Glomerular visceral epithelial cell (primary cell): ENCODE data around the gene MOXD1.
A peak's percentile ranks its signal among the peaks of the same experiment; 100 is the strongest.
"Not testable (repeated sequence)": the region's sequence is repeated elsewhere in the genome, so short reads cannot be mapped to it uniquely, and the experiment has no call there.

Experiments
- DNase-seq: peaks from one replicate; pipeline ENCODE4 v3.0.0-alpha.2; 2016; ENCODE audit errors: extremely low spot score

MOXD1 gene

DNA sequence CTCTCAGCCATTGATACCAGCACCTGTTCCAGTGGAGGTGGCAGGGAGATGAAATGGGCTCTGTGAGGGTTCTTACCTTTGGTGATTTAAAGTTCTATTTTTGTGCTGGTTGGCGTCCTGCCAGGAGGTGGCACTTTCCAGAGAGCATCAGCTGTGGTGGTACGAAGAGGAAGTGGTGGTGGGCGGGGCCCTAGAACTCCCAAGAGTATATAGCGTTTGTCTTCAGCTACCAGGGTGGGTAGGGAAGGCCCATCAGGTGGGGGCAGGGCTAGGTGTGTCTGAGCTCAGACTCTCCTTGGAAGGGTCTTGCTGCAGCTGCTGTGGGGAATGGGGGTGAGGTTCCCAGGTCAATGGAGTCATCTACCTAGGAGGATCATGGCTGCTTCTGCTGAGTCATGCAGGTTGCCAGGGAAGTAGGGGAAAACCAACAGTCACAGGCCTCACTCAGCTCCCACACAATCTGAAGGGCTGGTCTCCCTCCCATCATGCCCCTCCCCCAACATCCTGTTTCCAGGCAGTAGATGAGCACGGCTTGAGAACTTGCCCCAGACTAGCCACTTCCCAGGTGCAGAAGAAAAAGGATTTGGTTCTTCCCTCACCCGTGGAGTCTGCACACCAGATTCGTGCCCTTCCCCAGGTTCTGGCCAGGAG is 46.6 kb downstream of the MOXD1 start:
- peak; percentile 43 for DNase-seq

DNA sequence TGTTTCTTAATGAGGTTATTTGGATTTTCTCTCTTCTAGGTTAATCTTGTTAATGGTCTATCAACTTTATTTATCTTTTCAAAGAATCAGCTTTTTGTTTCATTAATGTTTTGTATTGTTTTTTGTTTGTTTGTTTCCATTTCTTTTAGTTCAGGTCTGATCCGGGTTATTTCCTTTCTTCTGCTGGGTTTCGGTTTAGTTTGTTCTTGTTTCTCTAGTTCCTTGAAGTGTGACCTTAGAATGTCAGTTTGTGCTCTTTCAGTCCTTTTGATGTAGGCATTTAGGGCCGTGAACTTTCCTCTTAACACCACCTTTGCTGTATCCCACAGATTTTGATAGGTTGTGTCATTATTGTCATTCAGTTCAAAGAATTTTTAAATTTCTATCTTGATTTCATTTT is 49.3 kb downstream of the MOXD1 start:
- DNase-seq = not testable (repeated sequence)

DNA sequence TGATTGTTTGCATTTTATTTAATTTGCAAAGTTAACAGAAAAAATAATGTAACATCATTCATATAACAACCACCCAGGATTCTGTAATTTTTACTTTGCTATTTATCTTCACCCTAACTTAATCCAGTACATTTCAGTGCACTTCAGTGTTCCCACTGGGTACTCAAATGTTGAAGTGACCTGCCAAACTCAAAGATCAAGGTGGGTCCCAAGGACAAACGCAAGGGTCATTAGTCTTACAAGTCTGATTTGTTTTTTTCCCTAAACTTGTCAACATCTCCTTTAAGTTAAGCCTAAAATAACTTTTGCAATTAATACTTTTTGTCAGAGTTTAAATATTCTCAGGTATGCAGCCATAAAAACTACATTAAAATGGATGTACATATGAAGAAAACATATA is 53.0 kb downstream of the MOXD1 start:
- DNase-seq = no peak

DNA sequence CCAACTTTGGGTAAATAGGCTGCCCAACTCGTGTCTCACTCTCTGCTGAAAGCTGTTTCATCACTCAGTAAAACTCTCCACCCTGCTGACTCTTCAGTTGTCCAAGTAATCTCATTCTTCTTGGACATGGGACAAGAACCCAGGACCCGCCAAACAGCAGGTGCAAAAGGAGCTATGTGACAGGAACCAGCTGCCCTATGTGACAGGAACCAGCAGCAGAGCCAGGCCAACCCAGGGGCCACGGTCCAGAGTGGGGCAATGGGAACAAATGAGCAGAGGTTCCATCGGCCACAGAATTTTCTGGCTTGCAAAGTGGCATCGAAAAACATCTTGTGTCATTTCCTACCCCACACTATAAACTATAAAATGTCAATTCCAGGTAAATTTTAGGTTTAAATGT is 56.5 kb downstream of the MOXD1 start:
- DNase-seq = no peak

DNA sequence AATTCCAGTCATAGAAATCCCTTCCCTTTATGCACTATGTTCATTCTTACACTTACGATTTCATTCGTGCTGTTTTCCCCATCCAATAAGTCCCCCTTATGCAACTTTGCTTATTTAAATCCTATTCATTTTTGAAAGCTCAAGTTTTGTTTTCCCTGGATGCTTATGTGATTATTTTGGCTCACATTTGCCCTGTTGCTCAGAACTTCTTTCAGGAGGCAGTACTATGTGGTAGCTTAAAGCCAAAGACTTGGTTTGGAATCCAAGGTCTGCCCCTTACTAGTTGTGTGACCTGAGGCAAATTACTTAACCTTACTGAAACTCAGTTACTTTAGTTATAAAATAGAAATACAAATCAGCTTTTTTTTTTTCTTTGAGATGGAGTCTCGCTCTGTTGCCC is 59.6 kb downstream of the MOXD1 start:
- DNase-seq = no peak

DNA sequence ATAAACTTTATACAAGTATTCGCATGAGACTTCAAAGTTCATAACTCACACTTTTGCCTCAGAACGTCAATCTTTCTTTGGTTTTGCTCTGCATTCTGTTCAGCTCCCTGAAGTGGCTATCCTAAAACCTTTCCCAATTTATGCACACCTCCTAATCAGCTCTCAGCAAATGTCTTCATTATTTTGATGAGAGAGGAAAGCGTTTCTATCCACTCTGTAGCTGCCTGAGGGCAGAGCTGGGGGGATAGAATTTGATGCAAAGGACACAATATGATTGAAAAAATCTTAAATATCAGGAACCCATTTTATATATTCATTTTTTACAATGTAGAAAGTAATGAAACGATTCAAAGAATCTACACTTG is 66.8 kb downstream of the MOXD1 start:
- DNase-seq = no peak

DNA sequence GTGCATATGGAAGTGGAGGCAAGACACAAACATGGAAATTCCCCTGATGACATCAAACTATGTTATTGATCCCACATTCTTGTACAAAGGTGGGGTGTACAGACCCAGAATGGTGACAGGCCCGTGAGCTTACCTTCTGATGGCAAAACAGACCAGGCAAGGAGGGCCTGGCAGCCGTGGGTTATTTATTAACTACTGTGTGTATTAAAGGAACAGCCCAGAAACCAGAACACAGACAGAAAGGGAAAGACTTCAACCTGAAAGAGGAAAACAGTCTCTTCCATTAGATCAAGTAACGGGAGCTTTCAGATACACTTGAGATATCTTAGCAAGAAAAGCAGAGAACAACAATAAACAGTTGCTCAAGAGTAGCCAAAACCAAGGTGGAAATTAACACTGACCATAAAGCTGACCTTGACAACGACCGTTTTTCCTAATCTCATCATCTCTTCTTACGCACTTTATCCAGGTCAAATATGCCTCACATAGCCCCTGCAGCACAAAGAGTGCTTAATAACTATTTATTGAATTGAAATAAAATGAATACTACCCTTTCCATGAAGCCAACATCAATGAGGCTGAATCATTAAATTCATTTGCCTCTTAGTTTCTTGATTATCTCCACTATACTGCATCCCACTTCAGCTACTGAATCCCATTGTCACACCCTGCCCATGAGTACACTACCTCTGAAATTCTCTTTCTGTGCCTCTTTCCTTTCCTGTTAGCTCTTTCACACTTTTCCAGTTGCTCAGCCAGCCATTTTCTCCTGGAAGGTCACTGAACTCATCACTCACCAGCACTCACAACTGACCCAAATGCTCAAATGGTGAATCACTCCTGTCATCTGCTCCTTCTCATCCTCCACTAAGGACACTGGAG is 67.4 kb downstream of the MOXD1 start:
- DNase-seq = peak; percentile 90

DNA sequence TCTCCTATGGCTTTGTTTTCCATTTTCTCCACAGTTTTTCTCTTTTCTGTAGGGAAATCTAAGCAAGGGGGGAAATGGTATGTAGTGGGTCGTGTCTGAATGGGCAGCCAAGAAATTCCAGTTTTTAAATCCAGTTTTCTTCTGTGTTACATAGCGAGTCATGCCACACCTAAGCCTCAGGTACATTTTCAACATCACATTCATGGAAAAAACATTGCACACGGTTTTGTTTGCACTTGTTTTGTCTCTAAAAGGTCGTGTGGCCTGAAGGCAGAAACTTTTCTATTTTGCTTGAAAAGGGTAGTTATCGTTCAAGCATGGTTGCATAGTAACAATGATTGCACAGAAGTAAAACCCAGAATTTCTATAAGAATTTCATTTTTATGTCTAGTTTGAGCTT is 70.5 kb downstream of the MOXD1 start:
- DNase-seq = no peak

DNA sequence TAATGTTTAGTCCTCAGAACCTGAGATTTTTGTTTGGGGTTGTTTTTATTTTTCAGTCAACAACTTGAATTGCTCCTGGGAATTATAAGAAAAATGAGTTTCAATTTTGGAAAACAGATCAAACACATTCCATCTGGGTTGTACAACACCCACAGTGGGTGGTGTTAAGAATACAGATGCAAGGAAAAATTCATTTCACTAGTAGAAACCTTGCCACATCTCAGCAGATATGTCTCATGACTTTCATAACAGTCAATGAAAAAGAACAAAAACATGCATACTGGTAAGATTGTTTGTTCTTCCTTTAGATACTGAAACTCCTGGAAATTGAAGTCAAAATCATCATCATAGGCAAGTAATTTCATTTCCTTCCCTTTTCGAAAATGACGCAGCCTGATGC is 78.9 kb downstream of the MOXD1 start:
- no peak for DNase-seq

DNA sequence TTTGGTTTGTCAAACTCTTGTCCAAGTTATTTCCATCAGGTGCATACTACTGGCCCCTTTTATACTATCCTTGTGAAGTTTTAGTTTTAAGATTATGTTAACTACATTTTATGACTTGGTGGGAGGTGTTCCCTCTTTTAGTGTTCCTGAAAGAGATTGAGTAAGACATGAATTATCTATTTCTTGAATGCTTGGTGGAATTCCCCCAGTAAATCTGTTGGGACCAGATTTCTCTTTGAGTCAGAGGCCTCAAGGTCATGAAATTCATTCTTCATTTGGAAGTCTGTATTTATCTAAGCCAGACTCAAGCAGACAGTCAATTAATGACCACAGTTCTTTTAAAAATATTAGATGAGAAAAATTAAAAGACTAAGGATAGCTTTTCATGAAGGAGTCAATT is 81.3 kb downstream of the MOXD1 start:
- no peak for DNase-seq

DNA sequence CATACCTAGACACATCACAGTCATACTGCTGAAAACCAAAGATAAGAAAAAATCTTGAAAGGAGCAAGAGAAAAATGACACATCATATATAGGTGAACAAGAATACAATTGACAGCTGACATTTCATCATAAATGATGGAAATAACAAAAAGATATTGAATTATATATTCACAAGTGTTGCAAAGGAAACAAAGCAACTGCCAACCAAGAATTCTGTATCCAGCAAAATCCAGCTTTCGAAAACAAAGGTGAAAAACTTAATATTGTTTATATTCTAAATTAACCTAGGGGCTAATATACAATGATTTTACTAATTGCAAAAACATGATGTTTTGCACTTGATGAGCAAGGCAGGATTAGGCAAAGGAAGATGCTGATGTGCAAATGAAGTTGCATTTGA is 84.3 kb downstream of the MOXD1 start:
- no peak for DNase-seq

DNA sequence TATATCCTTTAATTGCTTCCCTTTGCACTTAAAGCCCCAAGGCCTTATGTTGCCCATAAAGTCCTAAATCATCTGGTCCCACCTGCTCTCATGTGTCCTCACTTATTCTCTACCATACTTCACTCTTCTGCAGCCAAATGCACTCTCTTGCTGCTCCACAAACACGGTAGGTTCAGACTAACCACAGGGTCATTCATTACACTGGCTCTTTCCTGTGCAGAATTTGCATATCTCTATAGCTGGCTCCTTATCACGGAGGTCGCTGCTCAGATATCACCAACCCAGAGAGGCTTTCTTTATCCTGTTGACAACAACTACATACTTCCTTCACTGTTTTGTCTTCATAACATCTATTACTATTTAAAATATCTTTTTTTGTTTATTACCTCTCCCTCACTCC is 86.8 kb downstream of the MOXD1 start:
- DNase-seq = no peak

DNA sequence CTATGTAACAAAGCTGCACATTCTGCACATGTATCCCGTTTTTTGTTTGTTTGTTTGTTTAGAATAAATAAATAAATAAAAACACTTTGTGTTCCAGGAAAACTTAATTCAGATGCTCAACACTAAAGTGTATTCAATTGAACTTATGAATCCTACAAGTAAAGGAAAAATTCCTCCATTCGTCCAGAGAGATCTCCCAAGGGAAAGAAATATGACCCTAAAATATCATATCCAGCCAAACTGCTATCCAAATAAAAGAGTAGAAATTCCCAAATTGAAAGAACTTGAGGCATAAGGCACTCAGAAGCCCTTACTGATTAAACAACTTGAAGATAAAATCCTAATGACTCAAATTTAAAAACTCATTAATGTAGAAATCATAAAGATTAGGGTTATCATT is 90.4 kb downstream of the MOXD1 start:
- DNase-seq = no peak

DNA sequence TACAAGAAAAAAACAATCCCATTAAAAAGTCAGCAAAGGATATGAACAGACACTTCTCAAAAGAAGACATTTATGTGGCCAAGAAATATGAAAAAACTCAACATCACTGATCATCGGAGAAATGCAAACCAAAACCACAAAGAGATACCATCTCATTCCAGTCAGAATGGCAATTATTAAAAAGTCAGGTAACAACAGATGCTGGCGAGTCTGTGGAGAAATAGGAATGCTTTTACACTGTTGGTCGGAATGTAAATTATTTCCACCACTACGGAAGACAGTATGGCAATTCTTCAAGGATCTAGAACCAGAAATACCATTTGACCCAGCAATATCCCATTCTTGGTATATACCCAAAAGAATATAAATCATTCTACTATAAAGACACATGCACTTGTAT is 91.1 kb downstream of the MOXD1 start:
- DNase-seq = not testable (repeated sequence)

DNA sequence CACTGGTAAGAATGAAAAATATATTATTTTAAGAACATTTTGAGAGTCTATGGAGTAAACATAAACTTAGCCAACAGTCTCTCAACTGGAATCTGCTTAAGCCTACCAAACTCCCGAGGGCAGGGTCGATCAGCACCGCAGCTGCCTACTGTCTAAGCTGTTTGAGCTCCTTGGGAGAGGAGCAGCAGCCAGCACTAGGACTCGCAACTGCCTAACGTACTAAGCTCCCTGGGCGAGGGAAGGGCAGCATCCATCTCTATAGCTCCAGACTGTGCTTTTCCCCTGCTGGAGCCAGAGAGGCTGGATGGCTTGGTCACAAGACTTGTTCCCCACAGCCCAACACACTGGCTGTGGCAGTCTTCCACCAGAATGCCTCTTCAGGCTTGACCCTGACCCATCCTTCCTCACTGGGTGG is 96.4 kb downstream of the MOXD1 start:
- DNase-seq = no peak

DNA sequence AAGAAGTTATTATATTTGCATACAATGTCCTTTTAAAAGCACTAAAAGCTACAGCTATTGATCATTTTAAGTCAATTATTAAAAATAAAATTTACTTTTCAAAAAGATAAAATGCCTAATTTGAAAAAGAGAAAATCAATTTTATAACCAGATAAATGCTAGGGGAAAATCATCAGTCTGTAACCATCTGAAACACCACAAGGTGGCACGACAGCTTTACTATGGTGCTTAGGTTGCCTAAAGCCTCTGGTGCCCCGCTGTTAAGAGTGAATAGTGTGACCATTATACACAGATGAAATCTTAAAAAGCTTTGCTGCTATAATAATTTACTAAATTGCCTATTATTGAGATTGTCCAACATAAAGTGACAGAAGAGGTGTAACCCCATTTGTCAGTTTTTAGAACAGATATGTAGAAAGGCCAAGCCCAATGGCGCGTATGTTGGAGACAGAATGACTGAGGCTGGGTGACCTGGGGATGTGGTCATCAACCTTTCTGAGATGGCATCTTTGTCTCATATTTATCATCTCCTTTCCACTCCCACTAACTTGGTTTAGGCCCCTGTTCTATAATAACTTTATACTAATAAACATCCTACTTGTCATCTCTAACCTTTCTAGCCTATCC is 100.8 kb downstream of the MOXD1 start:
- DNase-seq = peak; percentile 62

DNA sequence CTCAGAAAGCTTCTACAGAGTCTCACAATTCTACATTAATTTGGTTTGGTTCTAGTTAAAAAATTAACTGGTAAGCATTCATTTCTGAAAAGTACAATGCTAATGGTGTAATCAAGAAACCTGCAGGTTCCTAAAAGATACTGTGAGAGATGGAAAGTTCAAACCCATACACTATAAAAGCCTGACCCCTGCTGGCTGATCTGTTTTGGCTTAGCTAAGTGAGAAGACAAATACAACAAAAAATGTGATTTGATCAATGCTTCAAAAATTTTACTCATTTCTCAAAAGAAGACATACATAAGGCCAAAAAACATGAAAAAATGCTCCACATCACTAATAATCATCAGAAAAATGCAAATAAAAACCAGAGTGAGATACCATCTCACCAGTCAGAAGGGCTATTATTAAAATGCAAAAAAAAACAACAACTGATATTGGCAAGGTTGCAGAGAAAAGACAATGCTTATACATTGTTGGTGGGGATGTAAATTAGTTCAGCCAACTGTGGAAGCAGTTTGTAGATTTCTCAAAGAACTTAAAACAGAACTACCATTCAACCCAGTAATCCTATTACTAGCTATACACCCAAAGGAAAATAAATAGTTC is 102.8 kb downstream of the MOXD1 start:
- DNase-seq = peak; percentile 40

DNA sequence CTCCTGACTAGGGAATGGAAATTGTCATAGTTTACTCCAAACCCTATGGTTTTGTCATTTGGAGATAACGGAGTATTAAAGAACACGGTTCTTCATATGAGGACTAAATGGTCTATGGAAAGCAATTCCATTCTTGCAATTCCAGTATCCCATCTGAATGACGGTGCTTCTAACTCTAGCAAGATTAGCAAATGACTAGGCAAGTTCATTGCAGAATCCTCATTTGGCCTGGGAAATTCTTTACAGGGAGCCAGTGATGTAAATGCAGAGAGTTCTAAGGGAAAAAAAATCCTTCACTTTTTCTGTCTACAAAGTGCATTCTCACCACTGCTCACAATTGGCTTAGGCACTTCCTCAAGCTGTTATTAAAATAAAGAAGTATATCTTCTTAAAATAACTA is 111.5 kb downstream of the MOXD1 start:
- no peak for DNase-seq

DNA sequence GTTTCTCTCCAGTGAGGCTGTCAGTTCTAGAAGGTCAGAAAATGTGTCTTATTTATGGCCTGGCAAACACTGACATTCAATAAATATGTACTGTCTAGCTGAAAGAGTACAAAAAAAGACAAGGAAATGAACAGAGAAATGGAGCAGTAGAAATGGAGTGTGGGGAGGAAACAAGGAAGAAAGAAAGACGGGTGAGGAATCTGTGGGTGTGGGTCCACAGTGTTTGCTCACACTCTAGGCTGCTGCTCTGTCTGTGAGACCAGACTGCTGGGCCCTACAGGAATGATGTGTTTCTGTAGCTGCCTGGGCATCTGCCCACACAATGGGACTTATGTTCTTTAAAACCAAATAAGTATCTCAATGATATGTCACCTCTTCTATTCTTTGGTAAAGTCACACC is 114.2 kb downstream of the MOXD1 start:
- DNase-seq = no peak

DNA sequence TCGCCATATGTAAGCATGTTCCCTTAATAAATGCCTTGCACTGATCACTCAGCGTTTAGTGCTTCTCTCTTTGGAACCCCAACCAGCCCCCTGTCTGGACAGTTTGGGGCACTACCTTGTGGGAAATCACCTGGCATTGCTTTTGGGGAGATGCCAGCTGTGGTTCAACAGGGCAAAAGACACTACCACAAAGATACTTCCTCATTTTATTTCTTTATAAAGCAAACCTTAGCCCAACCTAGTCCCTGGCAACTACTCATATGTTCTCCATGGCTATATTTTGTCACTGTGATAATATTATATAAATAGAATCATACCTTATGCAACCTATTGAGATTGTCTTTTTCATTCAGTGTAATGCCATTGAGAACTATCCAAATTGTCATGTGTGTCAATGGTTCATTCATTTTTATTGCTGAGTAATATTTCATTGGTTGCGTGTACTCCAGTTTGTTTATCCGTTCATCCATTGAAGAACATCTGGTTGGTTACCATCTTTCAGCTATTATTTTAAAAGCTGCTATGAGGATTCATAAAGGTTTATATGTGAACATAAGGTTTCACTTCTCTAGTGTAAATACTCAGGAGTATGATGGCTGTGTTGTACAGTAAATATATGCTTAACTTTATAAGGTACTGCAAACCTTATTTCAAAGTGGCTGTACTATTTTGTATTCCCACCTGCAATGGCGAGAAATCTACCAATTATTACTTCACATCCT is 114.8 kb downstream of the MOXD1 start:
- DNase-seq = no peak

DNA sequence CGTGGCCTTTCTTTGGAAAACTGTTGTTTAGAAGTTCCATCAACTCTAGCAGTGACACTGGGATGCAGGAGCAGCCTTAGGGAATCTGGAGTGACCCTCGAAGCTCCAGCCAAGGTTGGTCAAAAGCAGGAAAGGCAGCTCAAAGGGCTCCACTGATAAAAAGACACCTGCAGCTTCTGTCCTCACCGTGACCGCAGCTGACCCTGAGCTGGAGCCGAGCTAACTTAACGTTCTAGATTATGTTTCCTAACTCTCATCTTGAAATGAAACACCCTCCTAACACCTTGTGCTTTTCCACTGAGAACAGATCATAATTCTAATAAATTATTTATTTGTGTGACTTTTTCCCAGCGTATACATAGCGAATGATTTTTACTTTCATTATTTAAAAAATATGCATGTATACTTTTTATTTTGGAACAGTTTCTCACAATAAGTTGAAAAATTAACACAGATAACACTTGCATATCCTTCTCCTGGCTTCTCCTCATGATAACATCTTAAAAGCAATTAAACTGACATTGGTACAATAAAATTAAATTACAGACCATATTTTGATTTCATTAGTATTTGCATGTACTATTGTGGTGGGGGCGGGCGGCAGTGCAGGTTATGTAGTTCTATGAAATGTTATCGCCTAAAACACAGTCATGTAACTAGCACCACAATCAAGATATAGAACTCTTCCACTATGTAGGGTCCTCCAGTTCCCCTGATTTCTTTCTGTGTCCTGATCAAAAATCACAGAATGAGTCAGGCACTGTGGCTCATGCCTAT is 116.1 kb downstream of the MOXD1 start:
- DNase-seq = no peak
